CD14-positive monocyte (primary cell): ENCODE data around the gene MAB21L4. TPM values are rescaled to one million over a fixed set of nuclear protein-coding genes. Genes with fewer than 3 reads are reported as not detected.

ENCODE experiments used
- DNase-seq, 3 donors: peaks; one replicate each; pipeline ENCODE4 v3.0.0-alpha.2; 2011 to 2022
- H2AFZ ChIP-seq: 2 replicates; pipeline ENCODE4 v1.6.0; 2012; ENCODE audit warnings: mild to moderate bottlenecking, low read depth, low read length, inconsistent platforms; ENCODE audit not compliant: insufficient read depth, poor library complexity, severe bottlenecking
- H3K27ac ChIP-seq, 2 donors: 1 replicate in 1 of 2; 2 replicates in 1 of 2; pipeline ENCODE4 v1.5.1; 2012 to 2013; ENCODE audit warnings: low read length in 2 of 2, control low read depth in 1 of 2, inconsistent platforms in 1 of 2, low read depth in 1 of 2, mild to moderate bottlenecking in 1 of 2
- H3K27me3 ChIP-seq, 2 donors: one replicate each; pipeline versions ENCODE4 v1.6.0 to v1.6.1; 2011 to 2013; ENCODE audit warnings: low read length in 2 of 2; ENCODE audit not compliant: control insufficient read depth in 2 of 2, insufficient read depth in 2 of 2
- H3K36me3 ChIP-seq, 2 donors: replicated peaks in 1 of 2; 1 replicate in 1 of 2; 2 replicates in 1 of 2; pipeline versions ENCODE4 v1.5.1 to v1.6.1; 2012 to 2013; ENCODE audit warnings: low read length in 2 of 2, control low read depth in 1 of 2, inconsistent platforms in 1 of 2, mild to moderate bottlenecking in 1 of 2; ENCODE audit not compliant: insufficient read depth in 2 of 2, control insufficient read depth in 1 of 2
- H3K4me1 ChIP-seq, 2 donors: 1 replicate in 1 of 2; 2 replicates in 1 of 2; pipeline versions ENCODE4 v1.5.1 to v1.6.1; 2012 to 2013; ENCODE audit warnings: low read length in 2 of 2, control low read depth in 1 of 2, inconsistent platforms in 1 of 2, mild to moderate bottlenecking in 1 of 2, moderate library complexity in 1 of 2; ENCODE audit not compliant: insufficient read depth in 2 of 2, control insufficient read depth in 1 of 2
- H3K4me2 ChIP-seq: replicated peaks from 2 replicates; pipeline ENCODE3; 2012; ENCODE audit warnings: low read length, moderate library complexity, mild to moderate bottlenecking; ENCODE audit not compliant: poor library complexity, severe bottlenecking; ENCODE audit errors: extremely low read depth
- H3K4me3 ChIP-seq, 3 experiments: fragments of 200-600 bp in 1 of 3; sonication (generic) in 1 of 3; replicated peaks in 1 of 3; 1 replicate in 2 of 3; 2 replicates in 1 of 3; pipeline ENCODE4 v1.5.1; 2011 to 2013; ENCODE audit warnings: low read length in 3 of 3, mild to moderate bottlenecking in 3 of 3, control low read depth in 2 of 3, low read depth in 2 of 3, inconsistent platforms in 1 of 3, moderate library complexity in 1 of 3
- H3K79me2 ChIP-seq: 2 replicates; pipeline ENCODE4 v1.6.0; 2012; ENCODE audit warnings: mild to moderate bottlenecking, control low read depth, inconsistent platforms, low read length, moderate library complexity; ENCODE audit not compliant: insufficient read depth
- H3K9ac ChIP-seq: 2 replicates; pipeline ENCODE4 v1.6.0; 2017; ENCODE audit warnings: low read length, mild to moderate bottlenecking; ENCODE audit not compliant: insufficient read depth, poor library complexity, severe bottlenecking
- H3K9me3 ChIP-seq, 2 donors: replicated peaks in 1 of 2; 1 replicate in 1 of 2; 2 replicates in 1 of 2; pipeline versions ENCODE4 v1.5.1 to v1.6.1; 2012 to 2013; ENCODE audit warnings: low read length in 2 of 2, control low read depth in 1 of 2; ENCODE audit not compliant: control insufficient read depth in 1 of 2, insufficient read depth in 1 of 2
- H4K20me1 ChIP-seq: 2 replicates; pipeline ENCODE4 v1.6.0; 2012; ENCODE audit warnings: mild to moderate bottlenecking, low read length, control low read depth, moderate library complexity; ENCODE audit not compliant: insufficient read depth
- H3K27ac Mint-ChIP-seq, 7 donors: one replicate each; pipeline ENCODE4 v1.8.0; 2020; ENCODE audit warnings: mild to moderate bottlenecking in 7 of 7, mixed read lengths in 7 of 7, moderate library complexity in 6 of 7, inconsistent platforms in 2 of 7
- H3K27me3 Mint-ChIP-seq, 3 donors: one replicate each; pipeline ENCODE4 v1.8.0; 2021 to 2022; ENCODE audit warnings: low read depth in 3 of 3, mild to moderate bottlenecking in 3 of 3, mixed read lengths in 3 of 3, moderate library complexity in 3 of 3, inconsistent platforms in 1 of 3
- H3K36me3 Mint-ChIP-seq, 2 donors: one replicate each; pipeline ENCODE4 v1.8.0; 2020; ENCODE audit warnings: mixed read lengths in 2 of 2, inconsistent platforms in 1 of 2, mild to moderate bottlenecking in 1 of 2
- H3K4me1 Mint-ChIP-seq: one replicate; pipeline ENCODE4 v1.8.0; 2020; ENCODE audit warnings: mild to moderate bottlenecking, mixed read lengths
- H3K4me3 Mint-ChIP-seq, 2 donors: one replicate each; pipeline ENCODE4 v1.8.0; 2020; ENCODE audit warnings: mild to moderate bottlenecking in 2 of 2, mixed read lengths in 2 of 2, moderate library complexity in 1 of 2
- H3K9me3 Mint-ChIP-seq, 7 donors: one replicate each; pipeline ENCODE4 v1.8.0; 2020 to 2022; ENCODE audit warnings: mixed read lengths in 7 of 7, mild to moderate bottlenecking in 6 of 7, moderate library complexity in 6 of 7, inconsistent platforms in 2 of 7
- WGBS: methylation state at CpG from one replicate; pipeline ENCODE4 v1.1.5; 2013; ENCODE audit warnings: missing lambda C conversion rate; ENCODE audit not compliant: insufficient coverage; 5-methylcytosine and 5-hydroxymethylcytosine counted together
- intact Hi-C, 2 donors: fragments of 100-400 bp; cut with micrococcal nuclease; formaldehyde crosslinking; loops; one replicate each; pipeline versions ENCODE4 v1.15.0 to v1.15.1; 2023
- polyA plus RNA-seq, 3 donors: library from polyadenylated mRNA; depleted of rRNA in 1 of 3; unstranded in 2 of 3; stranded (reverse) in 1 of 3; fragments of 300-500 nt in 2 of 3; fragments of >200 nt in 1 of 3; fragmentation: Illumina TruSeq in 2 of 3; gene quantifications; 1 replicate in 2 of 3; 2 replicates in 1 of 3; pipeline ENCODE4 v1.2.3, GENCODE V29; 2012 to 2021
- TF ChIP-seq, protein P1 (sequence below): fragments of 200-600 bp; IDR thresholded peaks from one replicate; pipeline ENCODE4 v1.8.0; 2022; ENCODE audit warnings: antibody characterized with exemption, mild to moderate bottlenecking

MAB21L4 gene
- polyA plus RNA-seq, 3 donors = not detected

DNA sequence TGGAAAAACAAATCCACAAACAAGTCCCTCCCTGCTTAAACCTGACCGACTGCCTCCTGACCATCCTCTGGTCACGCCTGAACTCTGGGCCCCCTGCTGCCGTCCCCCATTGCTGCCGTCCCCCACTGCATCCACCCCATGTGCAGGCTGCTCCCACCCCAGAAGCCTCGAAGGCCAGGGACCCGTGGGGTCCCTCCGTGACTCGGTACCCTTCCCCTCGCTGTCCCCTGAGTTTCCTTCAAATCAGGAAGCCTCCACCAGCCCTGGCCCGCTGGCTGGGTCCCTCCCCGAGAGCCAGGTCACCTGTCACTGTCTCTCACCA is 45.2 kb downstream of the MAB21L4 start:
- Histone ChIP-seq H3K9me3 (peaks cover 11 to 32% of the 10 kb centered on the region in 2 donors), H3K9ac (no peak overlapping the region), H3K79me2 (no peaks in the 10 kb centered on the region), H3K36me3 (no peaks in the 10 kb centered on the region), H3K27ac (no peak overlapping the region), H2AFZ (no peak overlapping the region), H3K4me2 (no peak overlapping the region), H3K4me1 (no peaks in the 10 kb centered on the region), H3K4me3 (no peak overlapping the region), H4K20me1 (no peaks in the 10 kb centered on the region), H3K27me3 (no peaks in the 10 kb centered on the region)
- TF ChIP-seq, protein P1, sequence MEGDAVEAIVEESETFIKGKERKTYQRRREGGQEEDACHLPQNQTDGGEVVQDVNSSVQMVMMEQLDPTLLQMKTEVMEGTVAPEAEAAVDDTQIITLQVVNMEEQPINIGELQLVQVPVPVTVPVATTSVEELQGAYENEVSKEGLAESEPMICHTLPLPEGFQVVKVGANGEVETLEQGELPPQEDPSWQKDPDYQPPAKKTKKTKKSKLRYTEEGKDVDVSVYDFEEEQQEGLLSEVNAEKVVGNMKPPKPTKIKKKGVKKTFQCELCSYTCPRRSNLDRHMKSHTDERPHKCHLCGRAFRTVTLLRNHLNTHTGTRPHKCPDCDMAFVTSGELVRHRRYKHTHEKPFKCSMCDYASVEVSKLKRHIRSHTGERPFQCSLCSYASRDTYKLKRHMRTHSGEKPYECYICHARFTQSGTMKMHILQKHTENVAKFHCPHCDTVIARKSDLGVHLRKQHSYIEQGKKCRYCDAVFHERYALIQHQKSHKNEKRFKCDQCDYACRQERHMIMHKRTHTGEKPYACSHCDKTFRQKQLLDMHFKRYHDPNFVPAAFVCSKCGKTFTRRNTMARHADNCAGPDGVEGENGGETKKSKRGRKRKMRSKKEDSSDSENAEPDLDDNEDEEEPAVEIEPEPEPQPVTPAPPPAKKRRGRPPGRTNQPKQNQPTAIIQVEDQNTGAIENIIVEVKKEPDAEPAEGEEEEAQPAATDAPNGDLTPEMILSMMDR = no peak
- H3K9me3 Mint-ChIP-seq = peaks cover 26 to 38% (median 30%) of the 10 kb centered on the region in 7 donors
- intact Hi-C loops = loop anchor here in 1 of 2 donors (5.0 kb wide), 1 partner anchor 1027 kb away; no protein-coding TSS in a partner anchor
- WGBS = 83% methylated on average over 10 of the region's 11 CpGs
- DNase-seq = no peak
- H3K4me1 Mint-ChIP-seq = no peaks in the 10 kb centered on the region
- peaks cover 1 to 6% (median 3%) of the 10 kb centered on the region in 3 donors for H3K27me3 Mint-ChIP-seq
- no peak overlapping the region for H3K27ac Mint-ChIP-seq
- no peak overlapping the region for H3K4me3 Mint-ChIP-seq
- no peaks in the 10 kb centered on the region for H3K36me3 Mint-ChIP-seq

DNA sequence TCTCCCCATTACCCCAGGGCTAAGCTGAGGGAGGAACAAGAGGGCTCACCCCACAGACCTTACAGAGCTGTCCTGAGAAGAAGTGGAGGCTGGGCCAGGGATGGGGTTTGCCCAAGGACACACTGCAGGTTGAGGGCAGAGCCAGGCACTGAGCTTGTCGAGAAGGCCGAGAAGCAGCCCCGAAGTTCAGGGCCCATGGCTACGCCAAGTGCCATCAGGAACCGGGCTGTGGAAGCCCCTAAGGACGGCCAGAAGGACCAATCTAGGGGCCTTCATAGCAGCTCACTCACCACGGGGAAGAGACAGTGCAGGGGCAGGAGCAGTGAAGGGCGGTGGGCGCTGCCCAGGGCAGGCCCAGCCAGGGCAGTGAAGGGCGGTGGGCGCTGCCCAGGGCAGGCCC is 45.9 kb downstream of the MAB21L4 start:
- H2AFZ ChIP-seq = no peak overlapping the region
- H3K4me3 Mint-ChIP-seq = no peak overlapping the region
- 88% methylated on average over 10 of the region's 11 CpGs for WGBS

More for the DNA sequence above, 45.9 kb downstream of the MAB21L4 start:
- Mint-ChIP-seq H3K36me3 (no peaks in the 10 kb centered on the region), H3K27ac (no peak overlapping the region), H3K4me1 (no peaks in the 10 kb centered on the region), H3K9me3 (peaks cover 20 to 37% (median 28%) of the 10 kb centered on the region in 7 donors), H3K27me3 (peaks cover 3 to 5% (median 4%) of the 10 kb centered on the region in 3 donors)
- peaks cover 11 to 25% of the 10 kb centered on the region in 2 donors for H3K9me3 ChIP-seq
- H3K4me1 ChIP-seq = no peaks in the 10 kb centered on the region
- H3K9ac ChIP-seq = no peak overlapping the region
- TF ChIP-seq, protein P1 = no peak
- no peaks in the 10 kb centered on the region for H4K20me1 ChIP-seq
- H3K36me3 ChIP-seq = no peaks in the 10 kb centered on the region
- intact Hi-C loops = loop anchor here in 1 of 2 donors (5.0 kb wide), 1 partner anchor 1027 kb away; no protein-coding TSS in a partner anchor
- DNase-seq = no peak
- no peaks in the 10 kb centered on the region for H3K79me2 ChIP-seq
- H3K4me3 ChIP-seq = no peak overlapping the region
- no peaks in the 10 kb centered on the region for H3K27me3 ChIP-seq
- H3K4me2 ChIP-seq = no peak overlapping the region
- no peak overlapping the region for H3K27ac ChIP-seq
